Measurements from ENCODE around the gene NPRL2. TPM values are rescaled to one million over a fixed set of nuclear protein-coding genes. Genes with fewer than 3 reads are reported as not detected.

Gene NPRL2
- total RNA-seq, 2 experiments from 2014 or later = 41.1 to 43.8 TPM

GRCh38 chr3:50331364-50331907 lies 19.1 kb downstream of the NPRL2 start:
- Mint-ChIP-seq H3K9me3 (no peaks in the 10 kb centered on the region), H3K36me3 (peaks cover 35% of the 10 kb centered on the region), H3K4me3 (no peak overlapping the region), H3K27ac (peak overlapping the region; percentile 34), H3K27me3 (no peaks in the 10 kb centered on the region), H3K4me1 (peaks cover 42% of the 10 kb centered on the region)
- no peak for DNase-seq

- peaks cover 26% of the 10 kb centered on the region for H3K36me3 Mint-ChIP-seq
- H3K9me3 Mint-ChIP-seq = no peaks in the 10 kb centered on the region
- DNase-seq = no peak
- no peak overlapping the region for H3K4me3 Mint-ChIP-seq
- peaks cover 38% of the 10 kb centered on the region for H3K4me1 Mint-ChIP-seq
- H3K27ac Mint-ChIP-seq = no peak overlapping the region
- H3K27me3 Mint-ChIP-seq = no peaks in the 10 kb centered on the region
These were observed 20.2 kb downstream of the NPRL2 start for GRCh38 chr3:50330330-50330729.

GRCh38 chr3:50327943-50328691 lies 22.5 kb downstream of the NPRL2 start, which contains the start of gene TUSC2:
Gene TUSC2, minus strand, starts transcription at chr3:50328223. Its CDS starts 124 bp downstream, at chr3:50328099.
- H3K27me3 Mint-ChIP-seq = no peaks in the 10 kb centered on the region
- H3K9me3 Mint-ChIP-seq = no peaks in the 10 kb centered on the region
- peak; percentile 95 for DNase-seq
- peaks cover 9% of the 10 kb centered on the region for H3K36me3 Mint-ChIP-seq
- H3K4me3 Mint-ChIP-seq = peak within 1 kb of the TSS; percentile 87
- H3K27ac Mint-ChIP-seq = peak within 1 kb of the TSS; percentile 82
- peaks cover 34% of the 10 kb centered on the region for H3K4me1 Mint-ChIP-seq

- peaks cover 4% of the 10 kb centered on the region for H3K36me3 Mint-ChIP-seq
- no peak for DNase-seq
- peak overlapping the region; percentile 67 for H3K27ac Mint-ChIP-seq
These were observed 23.4 kb downstream of the NPRL2 start for GRCh38 chr3:50327129-50327528.

GRCh38 chr3:50326182-50326541 lies 24.4 kb downstream of the NPRL2 start:
- no peak overlapping the region for H3K27ac Mint-ChIP-seq
- DNase-seq = no peak
- peaks cover 32% of the 10 kb centered on the region for H3K4me1 Mint-ChIP-seq
- H3K9me3 Mint-ChIP-seq = no peaks in the 10 kb centered on the region
- no peaks in the 10 kb centered on the region for H3K27me3 Mint-ChIP-seq
- H3K4me3 Mint-ChIP-seq = no peak overlapping the region
- peaks cover 2% of the 10 kb centered on the region for H3K36me3 Mint-ChIP-seq

More at GRCh38 chr3:50327129-50327528, 23.4 kb downstream of the NPRL2 start:
- Mint-ChIP-seq H3K4me1 (peaks cover 32% of the 10 kb centered on the region), H3K27me3 (no peaks in the 10 kb centered on the region), H3K9me3 (no peaks in the 10 kb centered on the region), H3K4me3 (peak overlapping the region; percentile 87)

GRCh38 chr3:50325497-50326181 lies 24.9 kb downstream of the NPRL2 start:
- Mint-ChIP-seq H3K4me1 (peaks cover 32% of the 10 kb centered on the region), H3K27me3 (no peaks in the 10 kb centered on the region), H3K27ac (no peak overlapping the region), H3K9me3 (no peaks in the 10 kb centered on the region), H3K4me3 (no peak overlapping the region), H3K36me3 (peaks cover 2% of the 10 kb centered on the region)
- DNase-seq = no peak

GRCh38 chr3:50325113-50325480 lies 25.5 kb downstream of the NPRL2 start:
- H3K27me3 Mint-ChIP-seq = no peaks in the 10 kb centered on the region
- H3K27ac Mint-ChIP-seq = no peak overlapping the region
- no peaks in the 10 kb centered on the region for H3K9me3 Mint-ChIP-seq
- H3K36me3 Mint-ChIP-seq = peaks cover 2% of the 10 kb centered on the region
- no peak for DNase-seq
- no peak overlapping the region for H3K4me3 Mint-ChIP-seq
- H3K4me1 Mint-ChIP-seq = peaks cover 34% of the 10 kb centered on the region

GRCh38 chr3:50324351-50325112 lies 26.0 kb downstream of the NPRL2 start:
- Mint-ChIP-seq H3K27me3 (no peaks in the 10 kb centered on the region), H3K9me3 (no peaks in the 10 kb centered on the region), H3K4me1 (peaks cover 37% of the 10 kb centered on the region), H3K4me3 (no peak overlapping the region), H3K36me3 (peaks cover 4% of the 10 kb centered on the region), H3K27ac (no peak overlapping the region)
- peak; percentile 72 for DNase-seq

- no peaks in the 10 kb centered on the region for H3K27me3 Mint-ChIP-seq
- peaks cover 40% of the 10 kb centered on the region for H3K4me1 Mint-ChIP-seq
- H3K4me3 Mint-ChIP-seq = no peak overlapping the region
- H3K9me3 Mint-ChIP-seq = no peaks in the 10 kb centered on the region
- peaks cover 4% of the 10 kb centered on the region for H3K36me3 Mint-ChIP-seq
- H3K27ac Mint-ChIP-seq = no peak overlapping the region
- DNase-seq = no peak
These were observed 26.9 kb downstream of the NPRL2 start for GRCh38 chr3:50323614-50324199.

- H3K4me3 Mint-ChIP-seq = peak overlapping the region; percentile 22
- DNase-seq = no peak
- peaks cover 4% of the 10 kb centered on the region for H3K36me3 Mint-ChIP-seq
- no peaks in the 10 kb centered on the region for H3K9me3 Mint-ChIP-seq
- no peak overlapping the region for H3K27ac Mint-ChIP-seq
- peaks cover 40% of the 10 kb centered on the region for H3K4me1 Mint-ChIP-seq
- H3K27me3 Mint-ChIP-seq = no peaks in the 10 kb centered on the region
These were observed 27.4 kb downstream of the NPRL2 start for GRCh38 chr3:50323092-50323600.

GRCh38 chr3:50322386-50323091 lies 28.0 kb downstream of the NPRL2 start, which contains the start of gene HYAL2:
Gene HYAL2, minus strand, starts transcription at chr3:50322745. Its CDS starts 2,256 bp downstream, at chr3:50320489.
- DNase-seq = no peak
- peaks cover 40% of the 10 kb centered on the region for H3K4me1 Mint-ChIP-seq

GRCh38 chr3:50322115-50322385 lies 28.5 kb downstream of the NPRL2 start:
- no peak for DNase-seq
- Mint-ChIP-seq H3K9me3 (no peaks in the 10 kb centered on the region), H3K36me3 (peaks cover 4% of the 10 kb centered on the region), H3K27me3 (no peaks in the 10 kb centered on the region), H3K27ac (no peak overlapping the region), H3K4me3 (peak overlapping the region; percentile 29), H3K4me1 (peaks cover 41% of the 10 kb centered on the region)

More at GRCh38 chr3:50322386-50323091, 28.0 kb downstream of the NPRL2 start, which contains the start of gene HYAL2:
- H3K36me3 Mint-ChIP-seq = peaks cover 4% of the 10 kb centered on the region
- H3K27me3 Mint-ChIP-seq = no peaks in the 10 kb centered on the region
- peak within 1 kb of the TSS; percentile 90 for H3K27ac Mint-ChIP-seq
- H3K4me3 Mint-ChIP-seq = peak within 1 kb of the TSS; percentile 78
- H3K9me3 Mint-ChIP-seq = no peaks in the 10 kb centered on the region

GRCh38 chr3:50321336-50322114 lies 29.1 kb downstream of the NPRL2 start:
- Mint-ChIP-seq H3K27ac (peak overlapping the region; percentile 90), H3K27me3 (no peaks in the 10 kb centered on the region), H3K4me1 (peaks cover 42% of the 10 kb centered on the region), H3K36me3 (peaks cover 4% of the 10 kb centered on the region), H3K4me3 (peak overlapping the region; percentile 78), H3K9me3 (no peaks in the 10 kb centered on the region)
- peak; percentile 84 for DNase-seq

All from activated naive CD8-positive, alpha-beta T cell treated with anti-CD3 and anti-CD28 coated beads for 36 hours (primary cell).